M059J (cell line): ENCODE measurements around the gene KLHL29. TPM values are rescaled to one million over a fixed set of nuclear protein-coding genes. Genes with fewer than 3 reads are reported as not detected.

ENCODE experiments used
- DNase-seq: peaks from one replicate; pipeline ENCODE4 v3.0.0-alpha.2; 2012; ENCODE audit warnings: low read depth
- total RNA-seq: library from RNA; depleted of rRNA; stranded (reverse); fragments of >200 nt; shearing (Covaris generic); gene quantifications from 2 replicates; pipeline ENCODE4 v1.2.3, GENCODE V29; 2014

KLHL29 gene
- total RNA-seq, 1 experiment from 2014 or later, result 0.67 TPM

DNA sequence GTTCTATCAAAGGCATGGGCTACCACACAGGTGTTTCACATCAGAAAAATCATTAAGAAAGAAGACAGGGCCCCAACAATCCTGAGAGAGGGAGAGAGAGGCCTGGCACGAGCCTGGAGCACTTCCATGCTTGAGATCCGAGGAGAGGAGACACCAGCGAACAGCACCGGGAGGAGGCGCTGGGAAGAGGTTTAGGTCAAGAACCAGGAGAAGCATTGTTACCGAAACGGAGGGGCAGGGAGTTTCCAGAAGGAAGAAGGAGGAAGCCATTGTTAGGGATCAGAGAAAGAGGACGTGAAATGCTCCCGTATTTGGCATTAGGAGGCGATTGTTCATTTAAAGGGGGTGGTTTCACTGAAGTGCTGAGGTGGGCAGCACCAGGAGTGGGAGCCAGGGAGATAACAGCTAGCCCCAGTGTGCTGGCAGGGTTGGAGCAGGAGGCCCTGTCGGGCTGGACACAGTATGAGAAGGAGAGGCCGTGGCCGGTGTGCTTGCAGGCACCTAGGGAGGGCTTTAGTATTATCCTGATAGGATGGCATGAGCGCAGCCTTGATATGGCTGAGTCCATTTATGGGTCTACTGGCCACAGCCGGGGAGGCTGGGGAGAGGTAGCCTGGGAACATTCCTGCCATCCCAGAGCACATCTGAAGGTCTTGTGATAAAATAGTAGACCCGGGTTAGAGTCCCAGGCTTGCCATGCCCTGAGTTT, 244.9 kb downstream of the KLHL29 start:
- DNase-seq, result no peak

- DNase-seq, result no peak
Observed at GRCh38 chr2:23630961-23631360, 246.0 kb downstream of the KLHL29 start.

GRCh38 chr2:23631389-23631788, 246.4 kb downstream of the KLHL29 start:
- DNase-seq, result no peak

GRCh38 chr2:23632386-23632785, 247.4 kb downstream of the KLHL29 start:
- DNase-seq, result no peak

DNA sequence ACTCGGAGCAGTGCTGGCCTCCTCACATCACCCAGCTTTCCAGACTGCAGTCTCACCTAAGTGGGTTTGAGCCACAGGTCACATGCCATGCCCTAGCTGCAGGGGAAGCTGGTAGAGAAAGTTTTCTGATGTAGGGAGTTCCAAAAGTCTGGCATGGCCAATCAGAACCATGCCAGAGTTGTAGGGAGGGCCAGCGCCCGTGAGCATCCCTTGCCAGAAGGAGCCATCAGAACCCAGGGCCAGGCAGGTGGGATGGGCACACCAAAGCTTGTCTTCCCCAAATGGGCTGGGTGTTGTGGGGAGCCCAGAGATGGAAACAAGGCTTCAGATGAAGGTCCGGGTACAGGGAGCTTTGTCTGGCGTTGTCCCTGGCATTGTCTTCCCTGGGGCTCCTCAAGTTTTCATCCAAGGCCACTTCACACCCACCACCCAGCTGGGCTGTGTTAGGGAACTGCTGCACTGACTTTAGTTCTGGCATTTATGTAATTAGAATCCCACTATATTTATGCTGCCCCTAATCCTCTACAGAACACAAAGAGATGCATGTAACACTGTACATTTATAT, 247.9 kb downstream of the KLHL29 start:
- no peak for DNase-seq

- no peak for DNase-seq
Observed at GRCh38 chr2:23633966-23634365, 249.0 kb downstream of the KLHL29 start.

DNA sequence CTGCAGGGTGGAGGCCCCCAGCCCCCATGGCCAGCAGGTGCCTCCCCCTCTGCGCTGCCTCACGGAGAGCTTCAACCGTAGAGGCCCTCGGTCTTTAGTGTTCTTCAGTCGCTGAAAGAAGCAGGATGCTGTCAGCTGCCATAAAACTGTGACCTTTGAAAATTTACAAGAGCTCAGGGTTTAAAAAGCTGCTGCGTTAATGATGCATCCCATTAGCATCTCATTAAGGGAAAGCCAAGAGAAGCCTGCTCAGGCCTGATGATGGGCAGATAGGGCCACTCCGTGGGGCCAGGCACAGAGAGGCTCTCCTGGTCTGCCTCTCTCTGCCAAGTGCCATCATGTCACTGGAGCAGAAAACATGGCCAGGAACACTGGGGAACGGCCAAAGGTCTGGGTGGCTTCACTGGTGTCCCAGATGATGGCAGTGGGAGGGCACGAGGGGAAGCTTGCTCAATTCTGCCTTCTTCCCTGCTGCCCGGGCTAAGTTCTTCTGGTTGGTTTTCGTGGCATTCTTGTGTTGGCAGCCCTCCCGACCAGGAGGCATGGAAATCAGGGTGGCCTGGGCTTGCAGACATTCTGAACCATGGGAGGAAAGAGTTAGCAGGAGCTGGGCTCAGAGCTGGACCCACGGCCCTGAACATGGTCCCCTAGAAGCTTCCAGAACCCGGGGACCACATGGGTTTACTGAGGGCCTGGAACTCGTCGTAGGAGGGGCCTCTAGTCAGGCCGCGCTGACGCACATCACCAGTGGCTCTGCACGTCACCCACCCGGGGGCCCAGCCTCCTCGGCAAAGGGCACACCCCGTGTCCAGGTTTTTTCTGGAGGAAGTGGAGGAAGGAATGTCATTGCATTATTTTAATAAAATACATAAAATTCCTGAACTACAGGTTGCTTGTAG, 250.7 kb downstream of the KLHL29 start:
- DNase-seq, result no peak

DNA sequence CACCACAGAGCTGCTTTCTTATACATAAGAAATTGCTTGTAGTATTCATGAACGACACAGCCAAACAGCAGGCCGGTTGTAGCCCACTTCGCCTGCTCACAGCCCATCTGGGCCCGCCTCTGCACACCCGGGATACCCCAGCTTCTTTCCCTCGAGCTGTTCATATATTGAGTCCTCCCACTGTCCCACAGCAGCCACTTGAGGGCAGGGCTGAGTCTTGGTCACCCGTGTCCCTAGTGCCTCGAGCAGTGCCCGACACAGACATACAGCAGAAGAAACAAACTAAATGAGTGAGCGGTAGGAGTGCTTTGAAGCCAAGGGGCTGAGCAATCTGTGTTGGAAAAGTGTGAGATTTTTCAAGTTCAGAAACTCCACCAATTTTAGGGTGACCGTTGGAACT, 251.4 kb downstream of the KLHL29 start:
- peak; percentile 21 for DNase-seq

GRCh38 chr2:23637011-23637778, 252.2 kb downstream of the KLHL29 start:
- DNase-seq, result peak; percentile 35

GRCh38 chr2:23639406-23639982, 254.5 kb downstream of the KLHL29 start:
- DNase-seq, result no peak

GRCh38 chr2:23640711-23641110, 255.7 kb downstream of the KLHL29 start:
- no peak for DNase-seq

- DNase-seq, result no peak
Observed at GRCh38 chr2:23642516-23642915, 257.5 kb downstream of the KLHL29 start.

GRCh38 chr2:23645230-23645808, 260.3 kb downstream of the KLHL29 start:
- DNase-seq, result no peak

DNA sequence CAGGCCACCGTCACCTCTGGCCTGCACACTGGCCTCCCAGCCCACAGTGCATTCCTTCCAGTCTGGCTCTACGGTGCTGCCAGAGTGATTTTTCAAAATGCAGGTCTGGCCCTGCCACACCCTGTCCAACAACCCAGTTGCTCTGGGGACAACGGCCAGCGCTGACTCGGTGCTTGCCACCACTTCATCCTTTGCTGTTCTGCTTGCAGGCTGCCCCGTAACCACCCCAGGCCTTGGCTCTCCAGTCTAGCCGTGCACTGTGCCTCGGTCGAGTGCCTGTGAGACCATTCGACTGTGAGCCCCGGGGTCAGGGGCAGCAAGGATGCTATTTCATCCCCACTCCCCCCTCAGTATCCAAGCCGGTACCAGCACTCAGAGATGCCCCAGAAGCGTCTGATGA, 262.6 kb downstream of the KLHL29 start:
- DNase-seq, result no peak

GRCh38 chr2:23649303-23649702, 264.3 kb downstream of the KLHL29 start:
- DNase-seq, result no peak

DNA sequence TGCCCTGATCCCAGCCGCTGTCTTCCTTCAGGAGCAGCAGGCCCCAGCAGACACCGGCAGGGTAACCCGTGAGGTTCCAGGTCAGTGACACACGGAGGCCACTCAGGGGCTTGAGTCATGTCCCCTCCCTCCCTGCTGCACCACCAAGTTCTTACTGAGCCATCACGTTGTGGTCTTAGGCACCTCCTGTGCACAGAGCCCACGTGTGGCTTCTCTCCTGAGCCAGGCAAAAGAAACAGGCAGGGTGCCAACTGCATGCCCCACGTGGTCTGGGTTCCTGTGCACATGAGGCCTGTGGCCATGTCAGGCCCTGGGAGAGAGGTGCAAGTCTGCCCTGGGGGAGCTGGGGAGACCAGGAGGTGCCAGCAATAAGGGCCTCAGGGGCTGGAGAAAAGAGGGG, 264.8 kb downstream of the KLHL29 start:
- peak; percentile 88 for DNase-seq

DNA sequence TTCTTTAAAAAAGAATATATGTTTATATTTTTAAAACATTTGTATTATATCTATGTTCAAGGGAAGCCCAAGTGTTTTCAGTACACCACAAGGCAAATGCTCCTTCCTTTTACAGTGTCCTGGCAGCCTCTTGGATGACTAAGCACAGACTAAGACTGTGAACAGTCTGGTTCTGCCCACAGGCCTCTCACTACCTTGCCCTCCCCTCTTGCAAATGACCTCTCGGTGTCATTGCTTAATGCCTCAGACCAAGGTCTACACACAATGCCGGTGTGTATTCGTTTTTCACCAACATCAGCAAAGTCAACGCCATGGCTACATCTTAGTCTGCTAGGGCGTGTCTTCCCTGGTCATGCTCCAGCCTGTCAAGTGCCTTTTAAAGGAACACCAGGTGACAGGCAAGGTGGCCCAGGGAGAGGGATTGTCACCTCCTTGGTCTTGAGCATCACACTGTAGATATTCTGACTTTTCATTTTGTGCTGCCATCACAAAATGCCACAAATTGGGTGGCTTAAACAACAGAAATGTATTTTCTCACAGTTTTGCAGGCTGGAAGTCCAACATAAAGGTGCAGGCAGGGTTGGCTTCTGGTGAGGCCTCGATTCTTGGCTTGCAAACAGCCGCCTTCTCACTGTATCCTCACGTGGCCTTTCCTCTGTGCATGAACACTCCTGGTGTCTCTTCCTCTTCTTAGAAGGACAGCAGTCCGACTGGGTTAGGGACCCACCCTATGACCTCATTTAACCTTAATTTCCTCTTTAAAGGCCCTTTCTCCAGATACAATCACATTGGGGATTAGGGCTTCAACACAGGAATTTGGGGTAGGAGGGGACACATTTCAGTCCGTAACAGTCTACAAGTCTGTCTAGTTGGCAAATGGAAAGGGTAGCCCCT, 266.5 kb downstream of the KLHL29 start:
- peak; percentile 88 for DNase-seq

GRCh38 chr2:23653326-23653725, 268.3 kb downstream of the KLHL29 start:
- peak; percentile 34 for DNase-seq

- DNase-seq, result no peak
Observed at GRCh38 chr2:23654756-23655155, 269.8 kb downstream of the KLHL29 start.

DNA sequence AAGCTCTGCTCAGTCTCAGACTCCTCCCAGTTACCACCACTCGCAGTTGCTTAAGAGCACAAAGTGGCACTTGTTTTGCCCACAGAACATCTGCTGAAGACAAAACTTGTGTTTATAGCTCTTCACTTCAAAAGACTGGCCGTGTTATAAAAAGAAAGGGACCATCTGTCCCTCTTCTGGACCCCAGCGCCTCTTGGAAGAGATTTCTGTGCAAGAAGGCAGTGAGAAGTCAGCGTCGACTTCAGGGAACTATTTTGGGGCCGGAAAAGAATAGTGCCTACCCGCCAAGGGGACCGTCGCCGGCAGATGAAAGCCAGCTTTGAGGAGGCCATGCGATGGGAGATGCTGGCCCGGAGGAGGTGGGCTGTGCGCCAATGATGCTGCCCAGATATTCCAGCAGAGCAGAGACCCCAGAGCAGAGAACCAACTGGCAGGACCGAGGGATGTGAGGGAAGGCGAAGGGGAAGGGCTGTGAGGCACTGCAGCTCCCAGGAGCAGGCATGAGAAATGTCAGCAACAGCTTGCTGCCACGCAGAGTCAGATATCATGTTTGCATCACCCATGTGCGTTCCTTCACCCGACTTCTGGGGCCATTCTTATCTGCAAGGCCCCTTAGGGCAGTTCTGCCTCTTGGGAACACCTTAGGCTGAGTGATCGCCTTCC, 271.1 kb downstream of the KLHL29 start:
- no peak for DNase-seq
